GM10266 (cell line): ENCODE data around the gene TTC16.
"Not testable (repeated sequence)": the region's sequence is repeated elsewhere in the genome, so short reads cannot be mapped to it uniquely, and the experiment has no call there.

ENCODE experiments used
- DNase-seq: peaks from one replicate; pipeline ENCODE4 v3.0.0; 2012; ENCODE audit errors: extremely low spot score
- TF ChIP-seq, protein P1 (sequence below): IDR thresholded peaks from 2 replicates; pipeline ENCODE4 v1.5.1; 2012; ENCODE audit warnings: mild to moderate bottlenecking, low read depth; ENCODE audit not compliant: control insufficient read depth, insufficient read depth; ENCODE audit errors: missing control alignments

Gene TTC16

DNA sequence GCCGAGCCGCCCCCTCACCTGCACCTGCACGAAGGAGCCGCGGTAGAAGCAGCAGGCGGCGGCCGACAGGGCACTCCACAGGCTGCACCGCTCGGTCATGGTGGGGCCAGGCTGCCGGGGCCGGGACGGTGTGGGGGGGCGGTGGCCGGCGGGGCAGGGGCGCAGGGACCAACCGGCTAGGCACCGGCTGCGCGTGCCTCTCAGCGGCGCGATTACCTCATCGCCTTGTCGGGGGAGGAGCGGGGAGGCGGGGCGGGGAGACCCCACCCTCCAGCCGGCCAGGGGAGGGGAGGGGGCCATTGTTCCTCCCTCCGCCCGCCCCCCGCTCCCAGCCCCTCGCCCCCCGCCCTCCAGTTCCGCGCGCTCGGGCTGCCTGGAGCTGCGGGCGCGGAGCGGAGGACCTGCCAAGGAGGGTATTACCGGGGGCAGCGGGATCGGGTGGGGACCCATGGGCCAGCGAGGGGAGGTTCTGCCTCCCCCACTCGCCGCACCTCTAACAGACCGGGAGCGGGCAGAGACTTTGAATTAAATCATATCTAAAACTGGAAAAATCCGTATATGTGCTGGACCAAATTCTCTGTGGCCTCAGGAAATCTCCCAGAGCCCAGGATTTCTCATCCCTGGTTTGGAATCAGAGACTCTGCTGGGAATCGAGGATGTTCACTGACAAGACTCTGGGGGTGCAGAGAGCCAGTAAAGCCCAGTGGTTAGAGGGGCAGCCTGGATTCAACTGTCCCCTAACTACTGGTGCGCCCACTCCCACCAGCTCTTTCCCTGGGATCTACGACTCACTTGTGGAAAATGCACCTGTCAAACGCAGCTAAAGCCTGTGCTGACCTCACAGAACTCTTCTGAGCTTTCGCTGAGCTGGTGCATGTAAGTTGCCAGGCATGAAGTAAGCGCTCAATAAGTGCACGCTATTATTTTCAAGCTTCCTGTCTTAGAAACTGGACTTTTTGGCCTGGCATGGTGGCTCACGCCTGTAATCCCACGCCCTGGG, 39.5 kb downstream of the TTC16 start:
- no peak for DNase-seq
- TF ChIP-seq, protein P1, sequence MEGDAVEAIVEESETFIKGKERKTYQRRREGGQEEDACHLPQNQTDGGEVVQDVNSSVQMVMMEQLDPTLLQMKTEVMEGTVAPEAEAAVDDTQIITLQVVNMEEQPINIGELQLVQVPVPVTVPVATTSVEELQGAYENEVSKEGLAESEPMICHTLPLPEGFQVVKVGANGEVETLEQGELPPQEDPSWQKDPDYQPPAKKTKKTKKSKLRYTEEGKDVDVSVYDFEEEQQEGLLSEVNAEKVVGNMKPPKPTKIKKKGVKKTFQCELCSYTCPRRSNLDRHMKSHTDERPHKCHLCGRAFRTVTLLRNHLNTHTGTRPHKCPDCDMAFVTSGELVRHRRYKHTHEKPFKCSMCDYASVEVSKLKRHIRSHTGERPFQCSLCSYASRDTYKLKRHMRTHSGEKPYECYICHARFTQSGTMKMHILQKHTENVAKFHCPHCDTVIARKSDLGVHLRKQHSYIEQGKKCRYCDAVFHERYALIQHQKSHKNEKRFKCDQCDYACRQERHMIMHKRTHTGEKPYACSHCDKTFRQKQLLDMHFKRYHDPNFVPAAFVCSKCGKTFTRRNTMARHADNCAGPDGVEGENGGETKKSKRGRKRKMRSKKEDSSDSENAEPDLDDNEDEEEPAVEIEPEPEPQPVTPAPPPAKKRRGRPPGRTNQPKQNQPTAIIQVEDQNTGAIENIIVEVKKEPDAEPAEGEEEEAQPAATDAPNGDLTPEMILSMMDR: no peak

DNA sequence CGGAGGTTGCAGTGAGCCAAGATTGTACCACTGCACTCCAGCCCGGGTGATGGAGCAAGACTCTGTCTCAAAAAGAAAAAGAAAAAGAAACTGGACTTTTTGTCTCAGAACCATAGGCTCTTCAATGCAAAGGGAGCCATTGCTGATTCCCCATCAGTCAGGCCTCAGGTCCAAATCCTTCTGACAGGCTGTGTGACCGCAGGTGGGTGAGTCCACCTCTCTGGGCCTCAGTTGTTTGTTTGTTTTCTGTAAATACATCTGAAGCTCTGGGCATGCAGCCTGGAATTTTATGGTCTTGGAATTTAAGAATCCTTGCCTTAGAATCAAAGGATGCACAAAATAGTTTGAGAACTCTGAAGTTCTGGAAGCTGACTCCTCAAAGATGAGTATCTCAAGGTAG, 40.4 kb downstream of the TTC16 start:
- DNase-seq: no peak
- TF ChIP-seq, protein P1: no peak

DNA sequence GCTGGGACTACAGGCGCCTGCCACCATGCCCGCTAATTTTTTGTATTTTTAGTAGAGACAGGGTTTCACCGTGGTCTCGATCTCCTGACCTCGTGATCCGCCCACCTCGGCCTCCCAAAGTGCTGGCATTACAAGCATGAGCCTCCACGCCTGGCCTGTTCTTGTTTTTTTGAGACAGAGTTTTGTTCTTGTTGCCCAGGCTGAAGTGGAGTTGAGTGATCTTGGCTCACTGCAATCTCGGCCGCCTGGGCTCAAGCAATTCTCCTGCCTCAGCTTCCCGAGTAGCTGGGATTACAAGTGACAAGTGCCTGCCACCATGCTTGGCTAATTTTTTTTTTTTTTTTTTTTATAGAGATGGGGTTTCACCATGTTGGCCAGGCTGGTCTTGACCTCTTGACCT, 40.9 kb downstream of the TTC16 start:
- DNase-seq: not testable (repeated sequence)

DNA sequence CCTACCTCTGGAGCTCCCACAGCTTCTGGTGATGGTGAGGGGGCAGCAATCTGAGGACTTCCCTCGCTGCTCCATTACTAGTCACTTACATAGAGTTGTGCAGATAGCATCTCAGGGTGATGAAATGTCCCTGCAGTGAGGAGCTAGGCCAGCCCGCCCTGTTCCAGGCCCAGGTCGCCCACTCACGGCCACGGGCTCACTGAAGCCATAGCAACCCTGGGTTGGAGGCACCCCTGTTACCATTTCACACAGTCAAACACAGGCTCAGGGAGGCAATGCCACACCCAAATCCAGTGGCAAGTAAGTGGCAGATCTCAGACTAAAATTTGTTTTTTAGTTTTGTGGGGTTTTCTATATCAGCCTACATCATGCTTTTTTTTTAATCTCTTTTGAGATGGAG, 43.0 kb downstream of the TTC16 start:
- TF ChIP-seq, protein P1: no peak
- no peak for DNase-seq

DNA sequence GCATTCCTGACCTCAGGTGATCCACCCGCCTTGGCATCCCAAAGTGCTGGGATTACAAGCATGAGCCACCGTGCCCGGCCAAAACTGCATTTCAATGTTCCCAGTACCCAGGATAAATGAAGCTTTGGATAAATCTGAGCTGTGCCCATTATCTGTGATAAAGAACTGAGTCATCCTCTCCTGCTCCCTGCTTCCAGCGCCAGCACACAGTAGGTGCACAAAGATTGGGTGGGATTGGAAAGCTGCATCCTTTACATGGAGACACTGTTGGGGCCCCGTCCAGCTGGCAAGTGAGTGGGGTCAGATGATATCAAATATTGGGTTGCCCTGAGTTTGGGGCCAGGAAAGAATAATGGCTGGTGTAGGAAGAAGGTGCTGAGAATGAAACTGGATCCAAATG, 45.2 kb downstream of the TTC16 start:
- TF ChIP-seq, protein P1: no peak
- DNase-seq: no peak

DNA sequence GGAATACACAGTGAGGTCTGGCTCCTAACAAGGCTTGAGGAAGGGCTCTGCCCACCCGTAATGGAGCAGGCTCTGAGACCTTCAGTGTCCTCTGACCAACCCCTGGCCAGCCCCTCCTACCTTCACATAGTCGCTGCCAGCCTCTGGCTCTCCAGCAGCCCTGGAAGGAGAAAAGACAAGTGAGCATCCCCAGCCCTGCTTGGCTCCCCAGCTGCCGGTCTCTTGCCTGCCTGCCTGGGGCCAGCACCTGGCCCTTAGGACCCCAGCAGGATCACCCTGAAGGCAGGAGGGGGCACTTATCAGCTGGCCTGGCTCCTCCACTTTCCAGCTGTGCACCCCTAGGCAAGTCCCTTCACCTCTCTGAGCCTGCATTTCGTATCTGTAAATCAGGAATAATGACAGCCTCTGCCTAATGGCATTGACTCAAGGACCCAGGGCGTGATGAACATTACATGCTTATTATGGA, 45.6 kb downstream of the TTC16 start:
- TF ChIP-seq, protein P1: no peak
- no peak for DNase-seq

DNA sequence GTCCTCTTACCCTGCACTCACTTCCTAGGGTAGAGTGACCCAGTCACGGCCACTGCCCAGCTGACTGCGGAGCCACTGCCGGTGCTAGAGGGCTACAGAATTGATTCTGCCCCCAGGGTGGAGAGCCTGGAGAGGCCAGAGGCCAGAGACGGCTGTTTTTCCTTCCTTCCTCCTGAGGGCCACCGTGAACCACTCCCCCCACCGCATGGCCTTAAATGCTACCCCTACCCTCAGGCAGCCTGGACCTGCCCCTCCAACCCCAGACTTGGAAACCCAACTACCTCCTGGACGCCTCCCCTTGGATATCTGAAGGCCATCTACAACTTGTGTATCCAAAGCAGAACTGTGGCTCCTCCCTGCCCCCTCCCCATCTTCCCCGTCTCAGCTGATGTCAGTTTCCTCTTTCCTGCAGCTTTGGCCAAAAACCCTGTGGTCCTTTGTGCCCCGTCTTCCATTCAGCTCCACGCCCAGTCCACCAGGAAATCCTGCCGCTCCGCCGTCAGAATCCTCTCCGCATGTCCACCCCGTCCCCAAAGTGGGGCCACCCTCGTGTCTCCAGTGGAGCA, 46.3 kb downstream of the TTC16 start:
- no peak for DNase-seq
- TF ChIP-seq, protein P1: no peak
